Pulmonary artery endothelial cell (primary cell): Measurements from ENCODE around the gene ADCY10. TPM values are rescaled to one million over a fixed set of nuclear protein-coding genes. Genes with fewer than 3 reads are reported as not detected.
"Not testable (repeated sequence)": the region's sequence is repeated elsewhere in the genome, so short reads cannot be mapped to it uniquely, and the experiment has no call there.

Experiments
- DNase-seq: peaks from one replicate; pipeline ENCODE4 v3.0.0-alpha.2; 2011; ENCODE audit warnings: low read depth, low spot score
- total RNA-seq: library from RNA; depleted of rRNA; stranded (reverse); fragments of >200 nt; gene quantifications from 2 replicates; pipeline ENCODE4 v1.2.3, GENCODE V29; 2014

The ADCY10 gene, protein sequence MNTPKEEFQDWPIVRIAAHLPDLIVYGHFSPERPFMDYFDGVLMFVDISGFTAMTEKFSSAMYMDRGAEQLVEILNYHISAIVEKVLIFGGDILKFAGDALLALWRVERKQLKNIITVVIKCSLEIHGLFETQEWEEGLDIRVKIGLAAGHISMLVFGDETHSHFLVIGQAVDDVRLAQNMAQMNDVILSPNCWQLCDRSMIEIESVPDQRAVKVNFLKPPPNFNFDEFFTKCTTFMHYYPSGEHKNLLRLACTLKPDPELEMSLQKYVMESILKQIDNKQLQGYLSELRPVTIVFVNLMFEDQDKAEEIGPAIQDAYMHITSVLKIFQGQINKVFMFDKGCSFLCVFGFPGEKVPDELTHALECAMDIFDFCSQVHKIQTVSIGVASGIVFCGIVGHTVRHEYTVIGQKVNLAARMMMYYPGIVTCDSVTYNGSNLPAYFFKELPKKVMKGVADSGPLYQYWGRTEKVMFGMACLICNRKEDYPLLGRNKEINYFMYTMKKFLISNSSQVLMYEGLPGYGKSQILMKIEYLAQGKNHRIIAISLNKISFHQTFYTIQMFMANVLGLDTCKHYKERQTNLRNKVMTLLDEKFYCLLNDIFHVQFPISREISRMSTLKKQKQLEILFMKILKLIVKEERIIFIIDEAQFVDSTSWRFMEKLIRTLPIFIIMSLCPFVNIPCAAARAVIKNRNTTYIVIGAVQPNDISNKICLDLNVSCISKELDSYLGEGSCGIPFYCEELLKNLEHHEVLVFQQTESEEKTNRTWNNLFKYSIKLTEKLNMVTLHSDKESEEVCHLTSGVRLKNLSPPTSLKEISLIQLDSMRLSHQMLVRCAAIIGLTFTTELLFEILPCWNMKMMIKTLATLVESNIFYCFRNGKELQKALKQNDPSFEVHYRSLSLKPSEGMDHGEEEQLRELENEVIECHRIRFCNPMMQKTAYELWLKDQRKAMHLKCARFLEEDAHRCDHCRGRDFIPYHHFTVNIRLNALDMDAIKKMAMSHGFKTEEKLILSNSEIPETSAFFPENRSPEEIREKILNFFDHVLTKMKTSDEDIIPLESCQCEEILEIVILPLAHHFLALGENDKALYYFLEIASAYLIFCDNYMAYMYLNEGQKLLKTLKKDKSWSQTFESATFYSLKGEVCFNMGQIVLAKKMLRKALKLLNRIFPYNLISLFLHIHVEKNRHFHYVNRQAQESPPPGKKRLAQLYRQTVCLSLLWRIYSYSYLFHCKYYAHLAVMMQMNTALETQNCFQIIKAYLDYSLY (N-terminal part only)
- total RNA-seq = not detected in 2 replicates

- no peak for DNase-seq
Measured at GRCh38 chr1:167913895-167914496, at the start of gene ADCY10. Gene ADCY10 (minus strand): TSS chr1:167914134. CDS start chr1:167905140, 8,994 bp downstream.

- no peak for DNase-seq
Measured at GRCh38 chr1:167957710-167958109, 43.8 kb upstream of the ADCY10 start.

GRCh38 chr1:167955915-167956314 lies 42.0 kb upstream of the ADCY10 start:
- no peak for DNase-seq

DNA sequence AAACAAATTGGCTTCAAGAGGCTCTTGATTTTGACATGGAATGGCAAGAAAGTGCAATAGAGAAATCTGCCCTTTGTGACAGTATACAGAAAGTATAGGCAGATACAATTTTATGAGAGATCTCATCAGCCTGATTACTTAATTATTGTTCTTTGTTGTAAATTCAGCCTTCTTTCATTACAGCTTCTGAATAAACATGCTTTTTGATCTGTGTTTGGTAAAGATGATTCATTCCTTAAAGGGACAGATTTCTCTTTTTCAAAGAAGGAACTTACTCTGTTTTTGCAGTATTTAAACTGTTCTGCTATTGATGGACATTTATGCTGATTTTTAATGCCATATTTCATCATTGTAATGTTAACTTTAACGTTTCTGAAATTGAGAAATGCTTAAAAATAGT lies 36.6 kb upstream of the ADCY10 start:
- DNase-seq = no peak

DNA sequence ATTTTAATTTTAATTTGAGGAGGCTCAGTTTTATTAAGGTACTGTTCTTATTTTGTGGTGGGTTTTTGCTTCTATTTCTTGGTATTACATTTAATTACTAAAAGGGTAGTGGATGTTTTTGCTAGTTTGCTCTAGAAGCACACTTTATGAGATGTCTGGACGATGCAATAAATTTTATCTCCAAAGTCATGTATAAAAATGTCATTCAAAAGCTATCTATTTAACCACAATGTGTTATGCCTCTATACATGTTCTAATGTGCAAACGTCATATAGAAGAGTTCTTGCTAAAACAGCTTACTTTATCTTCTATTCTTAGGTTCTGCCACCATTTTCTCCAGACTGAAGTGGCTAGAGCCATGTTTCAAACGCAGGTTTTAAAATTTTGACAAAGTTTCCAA lies 35.9 kb upstream of the ADCY10 start:
- no peak for DNase-seq

DNA sequence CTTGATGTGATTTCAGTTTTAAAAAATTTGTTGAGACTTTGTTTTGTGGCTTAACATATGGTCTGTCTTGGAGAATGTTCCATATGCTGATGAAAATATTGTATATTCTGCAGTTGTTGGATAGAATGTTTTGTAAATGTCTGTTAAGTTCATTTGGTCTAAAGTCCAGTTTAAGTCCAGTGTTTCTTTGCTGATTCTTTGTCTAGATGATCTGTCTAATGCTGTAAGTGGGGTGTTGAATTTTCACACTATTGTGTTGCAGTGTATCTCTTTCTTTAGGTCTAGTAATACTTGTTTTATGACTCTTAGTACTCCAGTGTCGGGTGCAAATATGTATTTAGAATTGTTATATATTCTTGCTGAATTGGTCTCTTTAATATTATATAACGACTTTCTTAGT lies 33.8 kb upstream of the ADCY10 start:
- no peak for DNase-seq

- DNase-seq = no peak
Measured at GRCh38 chr1:167943541-167943940, 29.6 kb upstream of the ADCY10 start.

DNA sequence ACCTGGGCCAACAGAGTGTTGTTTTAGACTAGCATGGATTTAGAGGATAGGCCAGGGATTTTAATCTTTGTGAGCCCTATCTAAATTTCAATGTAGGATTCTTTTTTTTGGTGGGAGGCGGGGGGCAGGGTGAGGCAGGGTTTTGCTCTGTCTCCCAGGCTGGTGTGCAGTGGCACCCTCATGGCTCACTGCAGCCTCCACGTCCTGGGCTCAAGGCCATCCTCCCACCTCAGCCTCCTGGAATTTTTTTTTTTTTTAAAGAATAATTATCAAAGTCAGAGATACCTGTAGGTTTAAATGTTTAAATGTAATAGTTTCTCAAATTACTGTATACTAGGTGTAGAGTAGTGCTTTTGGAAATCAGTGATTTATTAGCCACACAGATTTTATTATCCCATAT lies 26.3 kb upstream of the ADCY10 start:
- no peak for DNase-seq

GRCh38 chr1:167938080-167938636 lies 24.2 kb upstream of the ADCY10 start:
- no peak for DNase-seq

- no peak for DNase-seq
Measured at GRCh38 chr1:167937709-167938010, 23.7 kb upstream of the ADCY10 start.

DNA sequence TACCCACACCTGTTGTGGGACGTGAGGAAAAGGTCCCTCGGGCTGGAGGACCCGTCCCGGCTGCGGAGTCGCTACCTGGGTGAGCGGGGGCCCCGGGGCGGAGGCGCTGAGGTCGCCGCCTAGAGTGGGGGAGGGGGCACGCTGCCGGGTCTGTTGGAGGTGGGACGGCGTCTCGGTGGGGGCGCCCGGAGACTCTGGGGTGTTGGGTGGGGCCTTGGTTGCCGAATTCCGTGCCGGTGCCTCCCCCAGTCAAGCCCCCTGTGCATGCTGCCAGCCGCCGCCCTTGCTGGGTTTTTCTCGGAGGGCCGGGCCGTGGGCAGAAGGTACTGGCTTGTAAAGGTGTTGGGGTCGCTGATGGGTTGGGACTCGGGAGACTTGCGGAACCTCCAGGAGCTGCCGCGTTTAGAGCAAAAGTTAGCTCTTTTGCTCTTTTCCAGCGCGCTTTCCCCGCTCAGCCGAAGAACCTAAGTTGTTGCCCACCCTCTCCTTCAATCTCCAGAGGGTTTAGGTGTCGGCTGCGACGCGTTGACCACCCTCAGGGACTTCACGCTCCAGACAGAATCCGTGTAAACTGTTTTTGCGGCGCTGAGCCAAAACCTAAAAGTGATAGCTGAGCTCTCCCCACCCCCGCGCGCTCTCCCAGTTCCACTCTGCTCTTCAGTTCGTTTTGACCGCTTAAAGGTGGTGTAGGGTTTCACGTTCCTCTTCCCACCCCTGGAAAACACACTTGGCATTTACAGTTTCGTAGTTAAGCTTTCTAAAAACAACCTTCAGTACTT lies 23.2 kb upstream of the ADCY10 start, which contains the start of gene MPC2:
MPC2 (minus strand) TSS at position 143 of the 779 bp plus-strand sequence. CDS start 1,231 bp downstream, outside the sequence.
- peak; percentile 7 for DNase-seq

- peak; percentile 95 for DNase-seq
Measured at GRCh38 chr1:167936068-167936929, 22.4 kb upstream of the ADCY10 start, which contains the start of gene DCAF6. Gene DCAF6 (plus strand): TSS chr1:167936683. CDS start chr1:167936912, 229 bp downstream.

DNA sequence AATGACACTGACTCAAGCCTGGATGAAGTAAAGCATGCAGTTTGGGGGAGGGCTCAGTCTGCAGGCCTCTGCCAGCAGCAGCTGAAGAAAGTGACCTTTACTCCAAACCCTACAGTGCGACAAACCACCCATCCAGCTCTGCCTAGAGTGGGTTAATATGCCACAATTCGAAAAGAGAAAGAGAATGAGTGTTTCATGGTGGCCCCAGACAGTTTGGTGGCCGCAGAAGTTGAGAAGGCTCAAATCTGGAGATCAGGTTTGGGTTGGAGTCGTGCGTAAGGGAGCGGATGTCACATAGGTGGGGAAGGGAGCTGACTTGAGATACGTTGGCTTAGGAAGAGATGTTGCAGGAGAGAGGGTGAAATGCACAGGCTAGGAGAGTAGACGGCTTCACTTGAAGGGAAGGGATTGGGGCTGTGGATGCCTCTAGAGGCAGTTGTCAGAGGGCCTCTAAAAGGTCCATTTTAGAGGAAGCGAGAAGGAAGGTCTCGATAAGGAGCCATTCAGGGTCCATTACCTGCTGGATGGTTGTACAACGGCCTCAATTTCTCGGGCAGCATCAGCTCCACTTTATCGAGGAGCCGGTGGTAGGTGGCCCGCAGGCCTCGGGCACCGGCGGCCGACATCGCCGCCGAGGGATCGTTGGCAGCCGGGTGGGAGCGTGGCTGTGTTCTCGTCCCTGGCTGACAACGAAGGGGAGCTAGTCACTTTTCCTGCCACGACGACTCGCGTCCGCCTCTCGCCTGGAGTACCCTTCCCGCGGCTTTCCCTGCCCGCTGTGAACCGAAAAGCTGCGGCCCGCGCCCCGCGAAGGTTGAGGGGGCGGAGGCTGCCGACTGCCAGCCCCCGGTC lies 21.5 kb upstream of the ADCY10 start:
- no peak for DNase-seq

DNA sequence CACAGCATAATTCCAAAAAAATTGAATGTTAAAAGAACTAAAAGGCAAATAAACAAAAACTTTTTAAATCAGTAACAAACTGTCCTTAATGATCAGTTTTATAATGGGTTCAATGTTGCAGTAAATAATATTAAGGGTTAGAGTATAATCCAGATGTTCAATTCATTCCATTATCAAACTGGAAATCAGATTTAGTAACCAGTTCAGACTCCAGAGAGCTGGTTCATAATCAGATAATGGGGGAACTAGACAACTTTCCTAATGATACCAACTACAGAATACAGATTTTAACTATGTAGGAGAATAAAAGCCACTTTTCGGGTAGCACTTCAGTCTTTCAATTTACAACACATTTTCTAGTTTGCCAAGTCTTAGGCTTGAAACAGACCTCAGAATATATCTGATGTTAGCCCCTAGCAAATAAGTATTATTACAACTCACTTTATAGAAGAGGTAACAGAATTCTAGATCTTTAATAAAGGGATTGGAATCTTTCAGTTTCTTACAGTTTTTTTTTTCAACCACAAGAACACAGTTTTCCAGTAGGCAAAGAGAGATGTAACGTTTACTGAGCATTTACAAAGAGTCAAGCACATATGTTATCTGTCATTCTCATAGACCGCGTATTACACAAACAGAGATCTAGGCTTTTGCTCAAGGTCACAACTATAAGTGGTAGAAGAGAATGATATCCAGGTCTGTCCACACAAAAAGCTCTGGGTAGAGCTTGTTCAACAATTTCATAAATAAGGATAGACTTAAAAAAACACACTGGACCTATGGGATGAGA lies 20.7 kb upstream of the ADCY10 start:
- no peak for DNase-seq

DNA sequence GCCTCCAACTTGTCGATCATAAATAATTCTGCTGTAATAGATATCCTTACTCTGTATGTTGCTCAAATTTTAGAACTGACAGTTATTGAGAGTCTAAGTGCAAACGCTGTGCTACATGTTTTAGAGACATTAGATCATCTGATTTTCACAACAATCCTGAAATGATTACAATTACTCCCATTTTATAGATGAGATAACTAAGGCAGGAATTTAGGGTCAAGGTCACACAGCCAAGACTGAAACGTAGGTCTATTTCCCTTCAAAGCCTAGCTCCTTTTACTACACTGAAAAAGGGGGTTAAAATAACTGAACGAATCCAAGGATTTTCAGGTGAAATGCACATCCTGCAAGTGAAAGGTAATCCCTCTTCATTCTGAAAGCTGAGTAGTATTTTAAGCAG lies 19.9 kb upstream of the ADCY10 start:
- no peak for DNase-seq

DNA sequence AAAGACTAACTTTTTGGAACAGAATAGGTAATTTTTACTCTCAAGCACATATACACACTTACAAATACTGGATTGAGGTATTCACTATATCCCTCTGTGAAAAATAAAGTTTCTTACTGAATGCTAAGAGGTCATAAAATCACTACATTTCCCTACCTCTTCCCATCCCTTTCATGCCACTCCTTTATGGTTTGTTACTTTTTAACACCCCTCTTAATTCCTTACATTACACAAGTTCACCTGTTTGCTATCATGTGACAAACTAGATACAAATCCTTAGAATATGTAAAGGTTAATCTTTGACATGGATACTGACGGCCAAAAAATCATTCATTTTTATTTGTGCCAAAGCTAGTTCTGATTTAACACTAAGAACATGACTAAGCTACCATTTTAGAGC lies 15.8 kb upstream of the ADCY10 start:
- no peak for DNase-seq

DNA sequence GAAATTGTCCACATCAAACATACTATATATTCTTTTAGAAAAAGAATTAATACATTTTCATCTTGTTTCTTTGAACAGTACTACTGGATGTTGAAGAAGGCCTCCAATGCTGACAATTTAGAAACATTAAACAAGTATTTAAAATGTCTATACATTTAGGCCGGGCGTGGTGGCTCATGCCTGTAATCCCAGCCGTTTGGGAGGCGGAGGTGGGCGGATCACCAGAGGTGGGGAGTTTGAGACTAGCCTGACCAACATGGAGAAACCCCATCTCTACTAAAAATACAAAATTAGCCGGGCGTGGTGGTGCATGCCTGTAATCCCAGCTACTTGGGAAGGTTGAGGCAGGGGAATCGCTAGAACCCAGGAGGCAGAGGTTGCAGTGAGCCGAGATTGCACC lies 15.0 kb upstream of the ADCY10 start:
- DNase-seq = not testable (repeated sequence)
